Activated CD4-positive, alpha-beta T cell treated with anti-CD3 and anti-CD28 coated beads, Interleukin-2, amount 50 U/mL, for 1 hour (primary cell): ENCODE measurements around the gene FLT1.

Experiments used
- DNase-seq: peaks from one replicate; pipeline ENCODE4 v3.0.0-alpha.2; 2020

The FLT1 gene

DNA sequence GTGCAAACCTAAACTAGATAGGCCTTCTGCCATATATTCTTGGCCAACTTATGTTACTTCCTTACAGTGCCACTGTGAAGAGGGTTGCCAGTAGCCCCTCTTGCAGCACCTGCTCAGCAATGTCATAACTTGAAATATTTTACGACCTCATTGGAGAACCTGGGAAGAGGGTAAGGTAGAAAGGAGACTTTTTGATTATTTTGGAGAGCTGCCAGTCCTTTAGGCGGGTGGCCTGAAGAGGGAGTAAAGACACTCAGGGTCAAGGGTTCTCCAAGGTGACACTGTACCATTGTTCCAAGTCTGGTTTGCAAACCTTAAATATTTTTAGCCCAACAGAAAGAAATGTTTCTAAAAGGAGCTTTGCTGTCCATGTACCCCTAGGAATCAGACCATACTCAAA lies 118.3 kb downstream of the FLT1 start:
- DNase-seq: no peak

GRCh38 chr13:28375250-28375930 lies 119.5 kb downstream of the FLT1 start:
- no peak for DNase-seq

- no peak for DNase-seq
These were observed 121.1 kb downstream of the FLT1 start for GRCh38 chr13:28373810-28374209.

- DNase-seq: no peak
These were observed 124.5 kb downstream of the FLT1 start for GRCh38 chr13:28370448-28370847.

DNA sequence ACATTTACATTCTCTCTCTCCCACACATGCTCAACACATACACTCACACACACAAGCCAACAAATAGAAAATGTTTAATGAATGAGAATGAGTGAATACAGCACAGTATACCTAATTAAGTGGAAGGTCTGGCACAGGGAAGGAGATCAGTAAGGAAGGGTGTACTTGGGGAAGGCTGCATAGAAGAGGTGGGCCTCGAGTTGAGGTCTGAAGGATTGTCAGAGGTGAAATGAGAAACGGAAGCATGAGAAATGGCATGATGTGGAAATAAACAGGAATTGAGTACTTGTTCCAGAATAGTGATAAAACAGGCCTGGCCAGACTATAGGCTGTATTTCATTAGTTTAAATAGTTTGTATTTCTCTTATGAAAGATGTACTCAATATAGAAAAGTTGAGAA lies 136.2 kb downstream of the FLT1 start:
- no peak for DNase-seq

DNA sequence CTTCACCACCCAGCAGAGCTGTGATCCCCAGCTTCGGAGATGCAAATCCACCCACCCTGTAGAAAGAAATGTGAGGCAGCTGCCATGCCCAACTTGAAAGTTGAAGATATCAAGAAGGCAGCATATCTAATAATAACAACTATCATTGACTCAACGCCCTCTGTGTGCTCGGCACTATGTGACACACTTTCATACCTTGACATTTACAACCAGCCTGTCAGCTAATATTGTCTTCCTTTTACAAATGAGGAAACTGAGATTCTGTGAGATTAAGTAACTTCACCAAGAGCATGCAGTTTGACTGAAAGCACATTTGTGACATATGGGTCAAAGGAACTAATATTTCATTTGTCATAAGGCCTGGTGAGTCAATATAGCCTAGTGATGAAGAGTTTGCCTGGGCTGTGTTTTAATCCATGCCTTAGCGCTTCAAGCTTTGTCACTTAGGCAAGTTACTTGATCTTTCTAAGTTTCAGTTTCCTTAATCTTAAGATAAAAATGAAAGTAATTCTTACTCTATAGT lies 137.0 kb downstream of the FLT1 start:
- DNase-seq: no peak

GRCh38 chr13:28357247-28357825 lies 137.6 kb downstream of the FLT1 start:
- DNase-seq: no peak

DNA sequence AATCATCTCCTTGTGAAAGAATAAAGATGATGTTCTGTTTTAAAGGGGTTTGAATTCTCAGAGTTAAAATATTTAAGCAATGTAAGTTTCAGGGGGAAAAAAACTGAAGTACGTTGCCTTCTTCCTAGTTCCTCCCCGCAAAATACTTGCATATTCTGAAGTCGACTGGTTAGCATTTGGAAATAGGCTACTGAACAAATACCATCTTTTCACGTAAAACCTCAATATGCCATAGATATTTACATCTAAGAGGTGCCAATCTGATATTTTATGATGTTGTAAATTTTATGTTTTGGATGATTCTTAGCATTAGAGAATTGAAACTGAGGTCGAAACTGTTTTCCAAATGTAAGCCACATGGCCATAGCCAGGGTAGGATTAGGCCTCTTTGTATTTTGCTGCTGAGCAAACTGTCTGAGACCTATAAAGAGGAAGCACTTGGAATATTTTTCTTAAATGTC lies 138.3 kb downstream of the FLT1 start:
- no peak for DNase-seq

DNA sequence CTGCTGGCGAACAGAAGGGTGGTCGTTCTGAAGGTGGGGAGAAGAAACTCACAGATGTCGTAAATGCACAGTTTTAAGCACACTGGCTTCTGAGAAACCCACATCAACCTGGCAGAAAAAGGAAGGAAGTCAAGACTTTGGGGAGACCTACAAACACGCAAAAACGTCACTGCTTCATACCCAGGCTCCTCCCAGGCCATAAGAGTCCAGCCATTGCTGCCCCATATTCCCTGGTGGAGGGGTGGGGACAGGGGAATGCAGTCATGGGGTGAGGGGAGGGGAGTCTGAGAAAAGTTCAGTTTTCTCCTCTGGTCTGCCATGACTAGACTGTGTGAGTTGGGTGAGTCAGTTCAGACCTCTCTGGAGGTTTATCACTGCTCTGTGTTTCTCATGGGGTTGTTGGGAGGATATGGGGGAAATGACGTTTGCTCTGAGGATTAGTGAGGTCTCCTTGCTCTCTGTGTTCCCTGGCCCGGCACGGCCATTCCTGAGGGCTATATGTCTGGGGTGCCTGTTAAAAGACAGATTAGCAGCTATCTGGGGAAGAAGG lies 139.0 kb downstream of the FLT1 start:
- no peak for DNase-seq

DNA sequence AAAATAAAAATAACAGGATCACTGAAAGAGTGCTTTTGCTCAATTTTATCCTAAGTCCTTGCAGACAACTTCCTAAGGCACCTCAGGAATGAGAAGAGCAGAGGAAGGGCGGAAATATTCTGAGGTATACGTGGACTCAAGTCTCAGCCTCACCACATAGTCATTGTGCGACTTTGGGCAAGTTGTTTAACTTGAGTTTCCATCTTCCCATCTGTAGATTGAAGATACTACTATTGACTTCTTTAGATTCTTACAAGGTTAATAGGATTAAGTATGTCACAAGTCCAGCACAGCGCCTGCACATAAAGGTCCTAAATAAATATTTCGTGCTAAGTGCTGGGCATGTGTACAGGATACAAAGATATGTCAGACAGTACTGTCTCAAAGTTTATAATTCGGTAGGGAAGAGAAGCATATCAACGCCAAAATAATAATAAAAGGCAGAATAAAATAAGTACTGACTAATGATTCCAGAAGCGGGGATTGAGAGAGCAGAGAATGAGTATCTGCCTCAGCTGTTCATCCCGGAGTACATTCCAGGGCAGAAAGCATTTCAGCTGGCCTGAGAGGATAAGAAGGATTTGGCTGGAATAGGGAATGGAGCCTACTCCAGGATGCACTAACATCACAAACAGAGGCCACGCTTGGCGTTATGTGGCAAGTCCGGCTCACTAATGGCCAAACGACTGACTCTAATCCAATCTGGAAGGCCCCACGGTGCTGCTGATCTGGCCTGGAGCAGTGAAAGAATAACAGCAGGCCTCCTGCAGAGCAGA lies 139.7 kb downstream of the FLT1 start:
- no peak for DNase-seq

GRCh38 chr13:28353679-28354078 lies 141.2 kb downstream of the FLT1 start:
- DNase-seq: no peak

- no peak for DNase-seq
These were observed 144.8 kb downstream of the FLT1 start for GRCh38 chr13:28349907-28350654.

GRCh38 chr13:28349371-28349770 lies 145.6 kb downstream of the FLT1 start:
- no peak for DNase-seq

- no peak for DNase-seq
These were observed 147.2 kb downstream of the FLT1 start for GRCh38 chr13:28347456-28348371.

DNA sequence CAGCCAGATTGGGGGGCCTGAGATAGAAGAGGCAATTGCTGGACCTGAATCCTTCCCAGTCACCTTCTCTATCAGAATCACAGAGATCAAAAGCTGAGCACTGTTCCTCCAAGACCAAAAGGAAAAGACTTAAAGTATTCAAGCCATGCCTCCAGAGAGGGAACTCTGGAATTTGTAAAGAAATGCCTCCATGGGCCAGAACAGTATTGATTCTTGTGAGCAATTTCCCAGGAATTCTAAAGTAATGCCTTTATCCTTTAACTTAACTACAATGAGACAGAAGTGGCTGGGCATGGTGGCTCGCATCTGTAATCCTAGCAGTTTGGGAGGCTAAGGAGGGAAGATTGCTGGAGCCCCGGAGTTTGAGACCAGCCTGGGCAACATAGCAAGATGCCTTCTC lies 148.8 kb downstream of the FLT1 start:
- DNase-seq: no peak

GRCh38 chr13:28344163-28344562 lies 150.8 kb downstream of the FLT1 start:
- no peak for DNase-seq

- no peak for DNase-seq
These were observed 152.7 kb downstream of the FLT1 start for GRCh38 chr13:28342251-28342650.

- DNase-seq: no peak
These were observed 154.6 kb downstream of the FLT1 start for GRCh38 chr13:28340272-28340793.

DNA sequence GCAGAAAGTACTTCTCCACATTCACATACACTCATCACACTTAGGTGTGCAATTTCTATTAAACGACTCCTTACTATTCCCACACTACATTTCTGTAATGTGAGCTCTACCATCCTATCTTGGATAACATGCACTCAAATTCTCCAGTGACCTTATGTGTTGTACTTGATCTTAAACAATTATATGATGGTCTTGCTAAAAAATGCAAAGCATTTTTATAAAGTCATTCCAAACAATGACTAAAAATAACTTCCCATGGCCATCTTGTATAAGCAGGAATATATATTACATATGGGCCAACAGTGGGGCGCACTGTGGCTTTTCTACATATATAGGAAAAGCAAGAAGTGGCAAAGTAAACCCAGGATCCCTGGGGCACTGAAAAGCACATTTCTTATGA lies 155.5 kb downstream of the FLT1 start:
- DNase-seq: no peak

DNA sequence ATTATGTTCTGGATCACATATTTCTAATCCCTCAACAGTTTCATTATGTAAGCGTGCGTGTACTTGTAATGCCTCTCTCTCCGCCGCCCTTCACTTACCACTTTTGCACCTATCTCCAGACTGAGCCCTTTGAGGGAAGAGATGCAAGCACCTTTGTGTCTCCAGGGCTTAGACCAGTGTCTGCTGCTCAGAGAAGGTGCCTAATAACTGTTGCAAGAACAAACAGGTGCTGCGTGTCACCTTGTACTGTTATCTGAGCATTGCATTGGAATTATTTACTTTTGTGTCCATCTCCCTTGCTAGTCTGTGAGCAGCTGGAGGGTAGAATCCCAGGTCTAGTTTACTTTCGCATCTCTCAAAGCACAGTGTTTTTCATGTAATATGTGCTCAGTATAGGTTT lies 156.2 kb downstream of the FLT1 start:
- no peak for DNase-seq

GRCh38 chr13:28338006-28338574 lies 156.8 kb downstream of the FLT1 start:
- no peak for DNase-seq
